GM19035 (cell line): ENCODE data around the gene SPRR4.

Source experiments
- ATAC-seq: cut with Tn5 transposase; IDR thresholded peaks from one replicate; pipeline ENCODE4 v1.9.1; 2021; ENCODE audit not compliant: unreplicated experiment

Gene SPRR4

DNA sequence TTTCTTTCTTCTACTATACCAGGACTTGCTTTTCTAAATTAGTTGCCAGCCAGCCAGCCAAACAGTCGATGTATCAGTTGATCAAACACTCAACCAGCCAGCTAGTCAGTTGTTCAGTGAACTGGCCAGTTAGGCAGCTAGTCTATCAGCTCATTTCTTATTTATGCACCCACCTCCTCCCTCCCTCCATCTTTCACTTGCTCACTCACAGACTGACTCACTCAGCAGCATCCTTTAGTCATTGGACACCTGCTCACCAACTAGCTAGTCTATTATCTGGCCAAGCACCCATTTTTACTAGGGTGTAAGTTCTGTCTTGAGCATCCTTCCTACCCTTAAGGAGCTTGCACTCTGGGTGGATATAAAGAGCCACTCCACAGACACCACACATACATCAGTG, 5.9 kb upstream of the SPRR4 start:
- ATAC-seq, result no peak

GRCh38 chr1:152965853-152966252, 4.6 kb upstream of the SPRR4 start:
- no peak for ATAC-seq

DNA sequence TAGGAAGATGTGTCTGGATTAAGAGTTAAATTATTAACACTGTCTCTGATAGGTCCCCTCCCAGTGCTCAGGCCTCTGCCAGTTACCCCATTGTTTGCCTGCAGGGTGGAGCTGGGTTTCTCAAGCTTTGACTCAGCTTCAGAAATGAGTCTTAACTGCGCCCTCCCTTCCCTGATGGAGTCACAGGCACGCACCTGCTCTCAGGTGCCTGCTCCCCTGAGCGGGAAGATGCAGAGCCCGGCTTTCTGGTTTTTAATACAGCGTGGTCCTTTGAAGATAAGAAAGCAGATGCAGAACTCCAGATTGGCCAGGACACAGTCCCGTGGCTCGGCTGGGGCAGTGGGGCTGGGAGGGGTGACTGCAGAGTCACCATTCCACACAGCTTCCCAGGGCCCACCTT, 3.2 kb upstream of the SPRR4 start:
- ATAC-seq, result no peak

GRCh38 chr1:152968248-152968647, 2.2 kb upstream of the SPRR4 start:
- peak; percentile 88 for ATAC-seq

DNA sequence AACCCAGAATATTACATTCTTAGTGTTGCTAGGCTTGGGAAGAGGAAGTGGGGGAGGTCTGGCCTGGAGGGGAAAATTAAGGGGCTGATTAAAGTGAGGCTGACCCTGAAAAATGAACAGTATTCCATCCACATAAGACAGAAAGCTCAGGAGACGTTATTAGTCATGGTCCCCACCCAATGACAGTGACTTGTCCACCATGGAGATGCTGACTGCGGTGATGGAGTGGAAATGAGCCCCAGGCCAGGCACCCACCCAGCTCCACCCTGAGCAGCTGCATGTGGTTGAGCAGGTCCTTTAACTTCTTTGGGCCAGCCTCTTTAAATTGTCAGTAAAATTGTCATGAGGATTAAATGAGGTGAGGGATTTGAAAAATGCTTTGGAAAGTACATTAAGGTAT, 1.4 kb upstream of the SPRR4 start:
- ATAC-seq, result no peak

- no peak for ATAC-seq
Observed at GRCh38 chr1:152972196-152972886, 1.9 kb downstream of the SPRR4 start.

DNA sequence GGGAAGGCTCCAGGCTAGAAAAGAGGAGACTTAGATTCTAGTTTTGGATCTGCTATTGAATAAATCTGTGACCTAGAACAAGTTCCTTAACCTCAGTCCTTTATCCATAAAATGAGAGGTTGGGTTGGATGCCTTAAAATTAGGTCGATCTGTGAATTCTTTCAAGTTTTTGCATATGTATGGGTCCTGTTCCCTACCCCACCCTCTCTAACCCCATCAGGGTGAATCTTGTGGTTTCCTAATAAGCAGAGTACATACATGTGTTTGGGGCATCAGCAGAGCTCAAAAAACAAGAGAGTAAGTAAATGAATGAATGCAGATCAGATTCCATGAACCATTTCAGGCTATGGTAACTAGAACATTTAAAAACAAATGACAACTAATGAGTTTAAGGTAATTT, 6.2 kb downstream of the SPRR4 start:
- no peak for ATAC-seq

- ATAC-seq, result no peak
Observed at GRCh38 chr1:152977614-152978013, 7.2 kb downstream of the SPRR4 start.

GRCh38 chr1:152980676-152981075, 10.2 kb downstream of the SPRR4 start:
- ATAC-seq, result no peak

DNA sequence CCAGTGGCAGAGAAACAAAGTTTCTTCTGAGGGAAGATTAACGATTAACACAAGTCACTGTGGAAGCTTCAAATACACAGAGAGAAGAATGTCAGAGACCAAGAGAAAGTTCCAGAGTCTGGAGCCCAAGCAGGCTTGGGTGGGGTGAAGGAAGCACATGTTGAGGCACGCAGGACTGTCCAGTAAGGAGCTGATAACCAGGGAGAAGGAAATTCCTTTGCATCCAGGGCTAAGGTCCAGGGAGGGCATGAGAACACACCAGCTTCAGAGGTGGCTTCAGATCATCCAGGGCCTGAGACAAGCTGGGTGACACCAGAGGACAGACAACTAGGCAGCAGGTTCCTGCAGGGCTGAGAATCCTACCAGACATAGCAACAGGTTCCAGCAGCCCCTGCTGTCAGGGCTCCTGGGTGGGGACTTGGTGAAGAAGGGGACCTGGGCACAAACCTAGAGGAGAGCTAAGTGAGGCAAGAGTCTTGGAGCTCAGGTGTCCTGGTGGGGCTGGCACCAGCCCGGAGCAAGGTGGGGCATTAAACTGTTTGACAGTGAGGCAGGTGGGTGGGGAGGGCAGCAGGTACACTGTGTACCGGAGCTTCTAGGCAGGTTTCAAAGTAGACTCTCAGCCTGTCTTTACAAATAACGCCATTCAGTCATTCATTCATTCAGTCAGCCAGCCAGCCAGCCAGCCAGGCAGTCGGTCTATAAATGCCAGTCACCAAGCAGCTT, 10.9 kb downstream of the SPRR4 start:
- no peak for ATAC-seq

DNA sequence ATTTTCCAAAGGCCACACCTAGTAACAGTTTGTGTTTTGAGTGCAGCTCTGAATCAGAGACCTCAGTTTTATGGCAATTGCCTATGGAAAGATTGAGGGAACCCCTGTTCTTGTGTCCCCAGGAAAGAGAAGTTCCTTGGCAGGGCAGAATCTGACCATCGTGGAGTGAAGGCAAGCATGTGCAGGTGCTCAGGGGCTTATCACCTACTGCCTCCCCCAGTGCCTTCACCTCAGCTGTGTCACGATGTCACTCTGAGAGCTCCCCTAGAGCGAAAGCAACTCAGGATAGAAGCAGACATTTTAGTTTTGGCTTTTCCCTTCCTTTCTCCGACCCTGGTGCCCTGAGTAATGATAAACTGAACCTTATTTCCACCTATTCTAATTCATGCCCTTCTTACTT, 11.6 kb downstream of the SPRR4 start:
- ATAC-seq, result no peak

DNA sequence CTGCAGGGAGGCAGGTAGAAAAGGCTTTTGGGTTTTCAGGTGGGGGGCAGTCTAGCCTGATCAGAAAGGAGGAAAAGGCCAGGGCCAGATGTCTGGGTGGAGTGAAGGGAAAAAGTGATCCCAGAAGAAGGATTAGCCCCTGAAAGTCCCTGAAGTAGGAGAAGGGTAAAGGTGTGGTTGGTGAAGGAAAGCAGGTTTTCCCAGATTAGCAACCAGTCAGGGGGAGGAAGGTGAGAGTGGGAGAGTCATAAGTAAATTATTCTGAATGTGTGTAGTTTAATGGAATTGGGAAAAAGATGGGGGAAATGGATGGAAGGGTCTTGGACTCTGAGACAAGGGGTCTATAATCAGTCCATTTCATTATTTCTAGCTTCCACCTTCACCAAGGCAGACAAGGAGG, 12.8 kb downstream of the SPRR4 start:
- ATAC-seq, result no peak

DNA sequence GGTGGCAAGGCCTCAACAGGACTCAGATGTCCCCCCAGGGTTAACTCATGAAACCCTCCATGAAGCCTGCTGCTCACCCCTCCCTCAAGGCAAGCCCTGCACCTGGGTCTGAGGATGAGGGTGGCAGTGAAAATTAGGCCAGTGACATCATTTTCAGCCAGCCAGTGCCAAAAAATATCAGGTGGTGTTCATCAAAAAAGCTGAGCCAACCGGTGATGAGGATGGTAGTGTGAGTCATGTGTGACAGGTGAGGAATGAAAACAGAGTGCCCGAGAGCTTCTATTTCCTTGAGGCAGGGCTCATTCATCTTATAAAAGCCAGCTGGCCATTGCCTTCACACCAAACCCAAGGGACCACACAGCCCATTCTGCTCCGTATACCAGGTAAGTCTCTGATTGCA, 13.3 kb downstream of the SPRR4 start, which contains the start of gene SPRR1A:
Gene SPRR1A, plus strand, starts transcription at position 339 of the 400 bp plus-strand sequence. CDS start 1,150 bp downstream, outside the sequence.
- no peak for ATAC-seq

DNA sequence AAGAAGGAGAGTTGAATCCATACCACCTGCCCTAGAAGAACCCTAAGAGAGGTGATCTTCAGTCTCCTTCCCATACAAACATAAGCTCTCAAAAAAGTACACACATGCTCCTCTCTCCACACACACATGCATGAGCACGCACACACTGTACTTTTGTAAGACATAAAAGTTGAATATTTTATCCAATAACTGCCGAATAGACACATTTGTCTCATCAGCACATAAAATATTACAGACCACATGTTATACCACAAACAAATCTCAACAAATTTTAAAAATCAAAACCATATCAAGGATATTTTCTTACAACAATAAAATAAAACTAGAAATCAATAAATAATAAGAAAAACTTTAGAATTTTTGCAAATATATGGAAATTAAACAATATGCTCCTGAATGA, 16.1 kb downstream of the SPRR4 start:
- no peak for ATAC-seq

DNA sequence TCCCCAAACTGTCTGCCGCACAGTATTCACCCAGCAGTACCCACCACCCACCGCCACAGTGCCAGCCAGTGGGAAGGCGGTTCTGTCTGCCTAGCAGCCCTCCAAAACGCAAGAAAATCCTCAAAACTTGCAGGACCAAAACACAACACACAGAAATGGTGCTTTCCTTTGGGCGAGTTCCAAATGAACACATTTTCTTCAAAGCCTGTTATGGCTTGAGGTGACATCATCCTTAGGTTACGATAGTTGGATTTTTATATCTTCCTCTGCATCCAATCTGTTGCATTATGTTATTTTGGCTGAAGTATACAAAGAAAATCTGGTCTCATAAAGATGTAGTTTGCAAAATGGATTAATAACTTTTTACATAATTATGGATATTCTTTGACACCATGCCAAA, 22.7 kb downstream of the SPRR4 start:
- ATAC-seq, result no peak

- ATAC-seq, result no peak
Observed at GRCh38 chr1:152995842-152996241, 25.4 kb downstream of the SPRR4 start.

DNA sequence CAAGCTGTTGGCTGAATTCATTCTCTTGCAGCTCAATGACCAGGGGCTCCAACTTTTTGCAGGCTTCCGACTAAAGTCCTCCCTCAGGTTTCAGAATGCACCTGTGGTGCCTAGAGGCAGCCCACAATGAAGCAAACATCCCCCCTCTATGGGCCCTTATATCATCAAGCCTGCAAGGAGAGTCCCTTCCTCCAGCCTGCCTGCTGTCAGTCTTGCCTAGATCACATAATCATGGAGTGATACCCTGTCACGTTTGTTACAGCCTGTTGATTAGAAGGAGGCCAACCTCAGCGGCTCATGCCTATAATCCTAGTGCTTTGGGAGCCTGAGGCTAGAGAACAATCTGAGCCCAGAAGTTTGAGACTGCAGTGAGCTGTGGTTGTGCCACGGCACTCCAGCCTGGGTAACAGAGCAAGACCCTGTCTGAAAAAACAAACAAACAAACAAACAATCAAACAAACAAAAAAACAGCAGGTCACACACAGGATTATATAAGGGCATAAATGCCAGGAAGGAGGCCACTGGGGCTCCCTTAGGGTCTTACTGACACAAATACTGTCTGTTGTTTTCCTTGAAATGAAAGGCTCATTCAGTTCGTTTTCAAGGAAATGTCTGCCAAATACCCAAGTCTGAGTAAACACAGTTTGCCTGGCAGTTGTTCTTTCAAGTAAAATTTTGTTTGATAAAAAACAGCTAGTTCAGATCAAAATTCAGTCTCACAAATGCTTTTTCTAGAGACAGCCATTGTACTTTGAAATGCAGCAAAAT, 26.4 kb downstream of the SPRR4 start:
- ATAC-seq, result no peak

GRCh38 chr1:152997901-152998300, 27.5 kb downstream of the SPRR4 start:
- no peak for ATAC-seq

DNA sequence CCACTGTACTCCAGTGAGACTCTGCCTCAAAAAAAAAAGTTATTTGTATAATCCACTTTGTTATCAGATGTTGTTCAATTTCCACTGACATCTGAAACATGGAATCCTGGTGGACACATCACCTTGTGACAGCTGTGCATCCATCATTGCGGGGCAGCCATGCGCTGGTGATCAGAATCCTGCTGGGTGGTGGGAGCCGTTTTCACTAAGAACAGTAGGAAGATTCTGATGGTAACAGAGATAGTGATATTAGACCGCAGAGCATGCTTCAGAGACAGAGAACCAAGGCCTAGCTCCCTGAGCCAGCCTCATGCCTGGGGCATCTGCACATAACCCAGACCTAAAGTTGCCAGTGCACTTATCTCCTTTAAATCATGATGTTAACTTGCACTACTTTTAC, 28.0 kb downstream of the SPRR4 start:
- ATAC-seq, result no peak

DNA sequence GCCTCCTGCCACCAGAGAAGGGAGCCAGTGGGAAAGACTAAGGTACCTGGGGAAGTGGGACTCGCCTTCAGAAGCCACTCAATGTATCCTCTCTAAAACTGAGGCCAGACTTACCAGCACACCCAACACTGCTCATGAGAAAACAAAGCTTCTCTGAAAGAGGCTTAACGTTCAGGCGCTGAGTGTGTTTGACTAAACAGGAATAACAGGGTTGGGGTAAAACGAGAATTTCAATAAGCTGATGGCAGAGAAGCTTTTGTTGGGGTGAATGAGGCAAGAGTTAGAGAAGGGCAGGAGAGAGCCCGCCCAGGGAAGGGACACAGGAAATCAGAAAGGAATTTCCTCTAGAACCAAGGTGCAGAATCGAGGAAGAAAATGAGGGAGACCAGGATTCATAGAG, 29.4 kb downstream of the SPRR4 start:
- no peak for ATAC-seq

GRCh38 chr1:153000294-153000693, 29.8 kb downstream of the SPRR4 start:
- no peak for ATAC-seq

- ATAC-seq, result no peak
Observed at GRCh38 chr1:153001382-153001781, 30.9 kb downstream of the SPRR4 start, which contains the start of gene SPRR3. SPRR3 (plus strand) TSS chr1:153001749; CDS start chr1:153003021, 1,272 bp downstream.
